Neural progenitor cell (in vitro differentiated cells): Measurements from ENCODE around the gene TSPYL1. TPM values are rescaled to one million over a fixed set of nuclear protein-coding genes. Genes with fewer than 3 reads are reported as not detected.

Experiments
- DNase-seq: peaks from one replicate; pipeline ENCODE4 v3.0.0-alpha.2; 2016; ENCODE audit warnings: low spot score
- H2AFZ ChIP-seq: fragments of 200-600 bp; sonication (generic); replicated peaks from 2 replicates; pipeline ENCODE4 v1.6.1; 2016; ENCODE audit warnings: antibody characterized with exemption
- H3F3A ChIP-seq: fragments of 200-600 bp; sonication (generic); 2 replicates; pipeline ENCODE4 v1.6.1; 2016; ENCODE audit warnings: antibody characterized with exemption, low read depth
- H3K27ac ChIP-seq: fragments of 200-600 bp; sonication (generic); 2 replicates; pipeline ENCODE4 v1.5.1; 2016; ENCODE audit warnings: mild to moderate bottlenecking
- H3K27me3 ChIP-seq: fragments of 200-600 bp; sonication (generic); 2 replicates; pipeline ENCODE4 v1.6.1; 2016; ENCODE audit warnings: mild to moderate bottlenecking, moderate library complexity
- H3K36me3 ChIP-seq: fragments of 200-600 bp; sonication (generic); 2 replicates; pipeline ENCODE4 v1.5.1; 2016
- H3K4me1 ChIP-seq: fragments of 200-600 bp; sonication (generic); 2 replicates; pipeline ENCODE4 v1.6.1; 2016; ENCODE audit warnings: mixed run types
- H3K4me2 ChIP-seq: fragments of 200-600 bp; sonication (generic); 2 replicates; pipeline ENCODE4 v1.6.1; 2016
- H3K4me3 ChIP-seq: fragments of 200-600 bp; sonication (generic); 2 replicates; pipeline ENCODE4 v1.5.1; 2016
- H3K79me2 ChIP-seq: fragments of 200-600 bp; sonication (generic); 2 replicates; pipeline ENCODE4 v1.6.1; 2016; ENCODE audit warnings: low read depth
- H3K9ac ChIP-seq: fragments of 200-600 bp; sonication (generic); 2 replicates; pipeline ENCODE4 v1.6.1; 2016
- H3K9me3 ChIP-seq: fragments of 200-600 bp; sonication (generic); 2 replicates; pipeline ENCODE4 v1.5.1; 2016; ENCODE audit warnings: low read depth
- H4K20me1 ChIP-seq: fragments of 200-600 bp; sonication (generic); 2 replicates; pipeline ENCODE4 v1.6.1; 2016; ENCODE audit warnings: low read depth
- H3K27ac Mint-ChIP-seq: 3 replicates; pipeline ENCODE4 v1.8.0; 2021; ENCODE audit warnings: mixed read lengths
- H3K27me3 Mint-ChIP-seq: 2 replicates; pipeline ENCODE4 v1.8.0; 2022; ENCODE audit warnings: low read depth, mild to moderate bottlenecking, inconsistent platforms, moderate library complexity, mixed read lengths; ENCODE audit not compliant: insufficient read depth
- H3K36me3 Mint-ChIP-seq: 3 replicates; pipeline ENCODE4 v1.8.0; 2021; ENCODE audit warnings: mixed read lengths
- H3K4me1 Mint-ChIP-seq: 3 replicates; pipeline ENCODE4 v1.8.0; 2021; ENCODE audit warnings: mixed read lengths
- H3K4me3 Mint-ChIP-seq: 3 replicates; pipeline ENCODE4 v1.8.0; 2021; ENCODE audit warnings: mild to moderate bottlenecking, moderate library complexity, mixed read lengths
- H3K9me3 Mint-ChIP-seq: 3 replicates; pipeline ENCODE4 v1.8.0; 2020; ENCODE audit warnings: mixed read lengths
- EZH2 ChIP-seq: fragments of 200-600 bp; sonication (generic); IDR thresholded peaks from 2 replicates; pipeline ENCODE4 v1.6.1; 2017; ENCODE audit warnings: antibody characterized with exemption, mild to moderate bottlenecking, moderate library complexity
- EZH2phosphoT487 ChIP-seq: fragments of 200-600 bp; sonication (generic); IDR thresholded peaks from 2 replicates; pipeline ENCODE4 v1.6.1; 2017; ENCODE audit warnings: antibody characterized with exemption
- total RNA-seq: library from RNA; depleted of rRNA; stranded (reverse); fragments of >200 nt; gene quantifications from 2 replicates; pipeline ENCODE4 v1.2.3, GENCODE V29; 2015; ENCODE audit warnings: low replicate concordance
- TF ChIP-seq, protein P1 (sequence below): fragments of 200-600 bp; sonication (generic); IDR thresholded peaks from 2 replicates; pipeline ENCODE4 v1.5.1; 2017; ENCODE audit warnings: antibody characterized with exemption, mild to moderate bottlenecking

TSPYL1 gene
- total RNA-seq, 1 donor from 2014 or later: 63.0 TPM

GRCh38 chr6:116280161-116280932 is 617 bp upstream of the TSPYL1 start:
- Mint-ChIP-seq H3K4me1 (peaks cover 47% of the 10 kb centered on the region), H3K4me3 (peak overlapping the region; percentile 100), H3K27me3 (peaks cover 4% of the 10 kb centered on the region), H3K27ac (peak overlapping the region; percentile 100), H3K36me3 (peaks cover 22% of the 10 kb centered on the region), H3K9me3 (no peaks in the 10 kb centered on the region)
- Histone ChIP-seq H3K27me3 (no peaks in the 10 kb centered on the region), H3K79me2 (peaks cover 52% of the 10 kb centered on the region), H3K4me1 (peaks cover 25% of the 10 kb centered on the region), H4K20me1 (peaks cover 38% of the 10 kb centered on the region), H2AFZ (peak overlapping the region; percentile 98), H3K4me2 (peak overlapping the region; percentile 88), H3K9me3 (no peaks in the 10 kb centered on the region), H3K36me3 (no peaks in the 10 kb centered on the region), H3F3A (peaks cover 8% of the 10 kb centered on the region), H3K4me3 (peak overlapping the region; percentile 94), H3K9ac (peak overlapping the region; percentile 90), H3K27ac (peak overlapping the region; percentile 56)
- no peak for DNase-seq
- TF ChIP-seq, protein P1, sequence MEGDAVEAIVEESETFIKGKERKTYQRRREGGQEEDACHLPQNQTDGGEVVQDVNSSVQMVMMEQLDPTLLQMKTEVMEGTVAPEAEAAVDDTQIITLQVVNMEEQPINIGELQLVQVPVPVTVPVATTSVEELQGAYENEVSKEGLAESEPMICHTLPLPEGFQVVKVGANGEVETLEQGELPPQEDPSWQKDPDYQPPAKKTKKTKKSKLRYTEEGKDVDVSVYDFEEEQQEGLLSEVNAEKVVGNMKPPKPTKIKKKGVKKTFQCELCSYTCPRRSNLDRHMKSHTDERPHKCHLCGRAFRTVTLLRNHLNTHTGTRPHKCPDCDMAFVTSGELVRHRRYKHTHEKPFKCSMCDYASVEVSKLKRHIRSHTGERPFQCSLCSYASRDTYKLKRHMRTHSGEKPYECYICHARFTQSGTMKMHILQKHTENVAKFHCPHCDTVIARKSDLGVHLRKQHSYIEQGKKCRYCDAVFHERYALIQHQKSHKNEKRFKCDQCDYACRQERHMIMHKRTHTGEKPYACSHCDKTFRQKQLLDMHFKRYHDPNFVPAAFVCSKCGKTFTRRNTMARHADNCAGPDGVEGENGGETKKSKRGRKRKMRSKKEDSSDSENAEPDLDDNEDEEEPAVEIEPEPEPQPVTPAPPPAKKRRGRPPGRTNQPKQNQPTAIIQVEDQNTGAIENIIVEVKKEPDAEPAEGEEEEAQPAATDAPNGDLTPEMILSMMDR: no peak
- TF ChIP-seq EZH2phosphoT487 (no peak), EZH2 (no peak)

- Histone ChIP-seq H3K9me3 (no peaks in the 10 kb centered on the region), H3K27ac (peak overlapping the region; percentile 96), H2AFZ (no peak overlapping the region), H3K4me3 (peak overlapping the region; percentile 94), H3K4me1 (peaks cover 25% of the 10 kb centered on the region), H3K9ac (peak overlapping the region; percentile 96), H3K4me2 (peak overlapping the region; percentile 88), H3K79me2 (peaks cover 62% of the 10 kb centered on the region), H3K36me3 (no peaks in the 10 kb centered on the region), H3K27me3 (no peaks in the 10 kb centered on the region), H4K20me1 (peaks cover 42% of the 10 kb centered on the region), H3F3A (peaks cover 8% of the 10 kb centered on the region)
- DNase-seq: no peak
- Mint-ChIP-seq H3K4me1 (peaks cover 47% of the 10 kb centered on the region), H3K4me3 (peak overlapping the region; percentile 100), H3K27me3 (peaks cover 4% of the 10 kb centered on the region), H3K27ac (peak overlapping the region; percentile 100), H3K36me3 (peaks cover 25% of the 10 kb centered on the region), H3K9me3 (no peaks in the 10 kb centered on the region)
- no peak for TF ChIP-seq EZH2
- TF ChIP-seq EZH2phosphoT487: no peak
- TF ChIP-seq, protein P1: no peak
Measured at GRCh38 chr6:116278854-116279231, 887 bp downstream of the TSPYL1 start.

DNA sequence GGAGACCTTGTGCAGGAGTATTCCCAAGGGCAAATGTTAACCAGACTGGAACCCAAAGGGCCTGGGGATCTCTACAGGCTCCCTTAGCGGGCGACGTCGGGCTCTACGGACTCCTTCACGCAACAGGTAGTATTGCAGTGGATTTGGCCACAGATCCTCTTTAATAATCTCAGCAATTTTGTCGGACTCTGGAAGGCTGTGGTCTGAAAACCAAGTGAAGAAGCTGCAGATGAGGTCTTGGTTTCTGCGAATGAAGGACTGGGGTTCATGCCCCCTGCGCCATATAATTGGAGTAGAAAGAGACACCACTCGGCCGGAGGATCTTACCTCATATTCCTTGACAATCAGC is 1.3 kb downstream of the TSPYL1 start:
- peaks cover 47% of the 10 kb centered on the region for H3K4me1 Mint-ChIP-seq
- Histone ChIP-seq H3K9ac (peak overlapping the region; percentile 96), H3F3A (peaks cover 8% of the 10 kb centered on the region), H3K9me3 (no peaks in the 10 kb centered on the region), H3K27me3 (no peaks in the 10 kb centered on the region), H3K27ac (no peak overlapping the region), H4K20me1 (peaks cover 42% of the 10 kb centered on the region), H2AFZ (no peak overlapping the region), H3K79me2 (peaks cover 62% of the 10 kb centered on the region), H3K4me3 (peak overlapping the region; percentile 94), H3K36me3 (no peaks in the 10 kb centered on the region), H3K4me2 (peak overlapping the region; percentile 88), H3K4me1 (peaks cover 25% of the 10 kb centered on the region)
- peaks cover 4% of the 10 kb centered on the region for H3K27me3 Mint-ChIP-seq
- peak overlapping the region; percentile 100 for H3K4me3 Mint-ChIP-seq
- H3K9me3 Mint-ChIP-seq: no peaks in the 10 kb centered on the region
- DNase-seq: no peak
- peak overlapping the region; percentile 100 for H3K27ac Mint-ChIP-seq
- TF ChIP-seq EZH2: no peak
- TF ChIP-seq EZH2phosphoT487: no peak
- TF ChIP-seq, protein P1: no peak
- peaks cover 26% of the 10 kb centered on the region for H3K36me3 Mint-ChIP-seq
